Measurements from ENCODE around the gene IKZF2. TPM values are rescaled to one million over a fixed set of nuclear protein-coding genes. Genes with fewer than 3 reads are reported as not detected.
A peak's percentile ranks its signal among the peaks of the same experiment; 100 is the strongest.

Gene IKZF2
- 57.0 and 153 TPM in 2 replicates for total RNA-seq (ENCODE audit: low replicate concordance)
- long read RNA-seq, partial matches to known transcripts: 10 of 44 reads
- long read RNA-seq, other reads (novel, unspliced or antisense): 32 of 44 reads

DNA sequence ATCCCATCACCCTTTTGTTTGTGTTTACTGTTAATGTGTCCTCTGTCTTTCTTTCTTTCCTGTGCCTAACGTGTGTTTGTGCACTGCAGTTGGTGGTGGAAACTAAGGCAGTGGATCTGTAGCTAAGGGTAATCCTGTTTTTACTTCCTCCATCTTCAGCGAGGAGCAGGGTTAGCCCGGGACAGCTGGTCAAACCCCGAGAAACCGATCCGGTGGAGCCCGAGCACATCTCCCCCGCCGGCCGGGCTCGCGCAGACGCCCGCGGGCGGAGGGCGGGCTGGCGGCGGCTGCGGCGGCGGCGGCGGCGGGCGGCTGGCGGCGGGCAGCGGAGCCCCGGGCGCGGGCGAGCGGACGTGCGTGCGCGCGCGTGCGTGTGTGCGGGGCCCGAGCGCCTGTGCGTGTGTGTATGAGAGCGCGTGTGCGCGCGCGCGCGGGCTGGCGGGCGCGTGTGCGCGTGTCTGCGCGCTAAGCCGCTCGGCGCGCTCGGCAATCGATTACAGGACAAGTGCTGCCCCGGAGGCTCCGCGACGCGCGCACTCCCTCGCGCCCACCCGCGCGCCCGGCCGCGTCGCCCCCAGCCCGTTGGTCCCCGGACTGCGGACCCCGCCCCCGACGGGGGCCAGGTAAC lies at the start of gene IKZF2:
Gene IKZF2, minus strand, starts transcription at position 176 of the 628 bp plus-strand sequence. CDS start 2,983 bp downstream, outside the sequence.
- Mint-ChIP-seq H3K4me3 (peak within 1 kb of the TSS; percentile 97), H3K9me3 (no peaks in the 10 kb centered on the region), H3K36me3 (peaks cover 3% of the 10 kb centered on the region), H3K27me3 (no peaks in the 10 kb centered on the region), H3K27ac (peak within 1 kb of the TSS; percentile 96), H3K4me1 (ENCODE audit: unreplicated experiment) (peaks cover 12% of the 10 kb centered on the region)
- peak; percentile 90 for DNase-seq (ENCODE audit: extremely low spot score, unreplicated experiment)
- TF ChIP-seq, protein P1, sequence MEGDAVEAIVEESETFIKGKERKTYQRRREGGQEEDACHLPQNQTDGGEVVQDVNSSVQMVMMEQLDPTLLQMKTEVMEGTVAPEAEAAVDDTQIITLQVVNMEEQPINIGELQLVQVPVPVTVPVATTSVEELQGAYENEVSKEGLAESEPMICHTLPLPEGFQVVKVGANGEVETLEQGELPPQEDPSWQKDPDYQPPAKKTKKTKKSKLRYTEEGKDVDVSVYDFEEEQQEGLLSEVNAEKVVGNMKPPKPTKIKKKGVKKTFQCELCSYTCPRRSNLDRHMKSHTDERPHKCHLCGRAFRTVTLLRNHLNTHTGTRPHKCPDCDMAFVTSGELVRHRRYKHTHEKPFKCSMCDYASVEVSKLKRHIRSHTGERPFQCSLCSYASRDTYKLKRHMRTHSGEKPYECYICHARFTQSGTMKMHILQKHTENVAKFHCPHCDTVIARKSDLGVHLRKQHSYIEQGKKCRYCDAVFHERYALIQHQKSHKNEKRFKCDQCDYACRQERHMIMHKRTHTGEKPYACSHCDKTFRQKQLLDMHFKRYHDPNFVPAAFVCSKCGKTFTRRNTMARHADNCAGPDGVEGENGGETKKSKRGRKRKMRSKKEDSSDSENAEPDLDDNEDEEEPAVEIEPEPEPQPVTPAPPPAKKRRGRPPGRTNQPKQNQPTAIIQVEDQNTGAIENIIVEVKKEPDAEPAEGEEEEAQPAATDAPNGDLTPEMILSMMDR (conservative IDR thresholded peaks at IDR 0.05): no peak

DNA sequence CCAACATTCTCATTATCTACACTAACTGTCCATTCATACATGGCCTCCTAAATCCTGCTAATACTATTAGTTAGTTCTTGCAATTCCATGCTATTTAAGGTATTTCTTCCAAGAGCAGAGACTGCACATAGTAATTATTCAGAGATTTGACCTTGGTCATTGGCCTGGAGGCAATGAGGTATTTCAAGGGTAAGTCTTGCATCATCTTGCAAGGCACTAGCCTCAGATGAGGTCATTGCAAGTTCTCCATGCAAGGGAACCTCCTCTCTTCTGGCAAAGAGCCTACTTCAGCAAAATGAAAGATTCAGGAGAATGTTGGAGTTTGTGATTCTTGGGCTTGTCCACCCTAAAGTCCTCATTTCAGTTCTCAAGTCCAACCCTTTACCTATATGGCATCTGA lies 48.5 kb upstream of the IKZF2 start:
- TF ChIP-seq, protein P1 (conservative IDR thresholded peaks at IDR 0.05): no peak
- Mint-ChIP-seq H3K4me1 (ENCODE audit: unreplicated experiment) (no peaks in the 10 kb centered on the region), H3K4me3 (no peak overlapping the region), H3K9me3 (peaks cover 12% of the 10 kb centered on the region), H3K36me3 (peaks cover 10% of the 10 kb centered on the region), H3K27ac (no peak overlapping the region), H3K27me3 (no peaks in the 10 kb centered on the region)
- no peak for DNase-seq (ENCODE audit: extremely low spot score, unreplicated experiment)

DNA sequence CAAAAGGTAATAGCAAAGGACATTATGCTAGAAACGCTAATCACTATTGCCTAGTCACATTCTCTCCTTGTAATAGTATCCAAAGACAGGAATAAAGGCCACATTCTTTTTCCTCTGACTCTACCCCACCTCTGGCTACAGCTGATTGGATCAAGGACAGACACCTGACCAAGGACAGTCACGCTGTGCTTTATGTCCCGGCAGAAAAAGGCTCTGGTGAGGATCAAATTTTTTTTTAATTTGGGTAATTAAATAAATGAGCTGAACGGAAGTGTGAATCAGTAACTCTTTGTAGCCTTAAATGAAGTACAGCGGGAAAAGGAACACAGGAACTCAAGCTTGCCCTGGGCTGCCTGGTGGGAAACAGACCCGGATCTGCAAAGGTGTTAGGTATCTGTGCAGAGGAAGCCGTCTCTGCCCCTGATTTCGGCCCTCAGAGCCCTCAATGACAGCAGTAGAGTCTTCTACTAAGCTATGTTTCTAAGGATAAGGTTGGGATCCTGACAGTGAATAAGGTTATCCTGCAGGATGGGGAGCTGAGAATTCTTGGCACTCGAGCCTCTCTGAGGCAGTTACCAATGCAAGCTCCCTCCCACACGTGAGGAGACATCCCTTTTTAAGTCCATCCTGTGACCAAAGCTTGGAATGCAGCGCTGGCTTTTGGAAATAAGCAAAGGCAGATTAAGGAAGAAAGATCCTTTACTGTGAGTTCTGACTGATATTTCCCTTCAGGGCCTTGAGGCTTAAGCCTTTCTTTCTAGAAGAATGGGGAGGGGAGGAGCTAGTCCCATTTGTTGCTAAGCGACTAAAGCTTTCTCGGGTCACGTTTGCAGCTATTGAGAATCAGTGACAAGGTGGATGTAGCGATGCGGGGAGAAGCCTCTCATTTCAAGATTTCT lies 37.8 kb upstream of the IKZF2 start:
- Mint-ChIP-seq H3K36me3 (peaks cover 5% of the 10 kb centered on the region), H3K4me1 (ENCODE audit: unreplicated experiment) (peaks cover 26% of the 10 kb centered on the region), H3K27ac (peak overlapping the region; percentile 90), H3K4me3 (peak overlapping the region; percentile 78), H3K27me3 (no peaks in the 10 kb centered on the region), H3K9me3 (peaks cover 8% of the 10 kb centered on the region)
- DNase-seq (ENCODE audit: extremely low spot score, unreplicated experiment): no peak
- TF ChIP-seq, protein P1 (conservative IDR thresholded peaks at IDR 0.05): no peak

DNA sequence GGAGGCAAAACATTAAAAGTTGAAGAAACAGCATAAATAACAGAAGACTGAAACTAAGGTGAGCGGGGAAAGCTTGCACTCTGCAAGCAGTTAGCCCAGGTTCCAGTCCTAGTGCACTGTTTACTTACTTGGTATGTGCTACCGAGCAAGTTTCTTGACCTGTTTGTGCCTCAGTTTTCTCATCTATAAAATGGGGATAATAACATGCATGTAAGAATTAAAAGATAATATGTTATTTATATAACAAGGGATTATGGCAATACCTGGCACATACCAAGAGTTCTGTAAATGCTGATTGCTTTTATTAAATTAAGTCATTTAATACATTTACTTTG lies 37.1 kb upstream of the IKZF2 start:
- TF ChIP-seq, protein P1 (conservative IDR thresholded peaks at IDR 0.05): no peak
- no peaks in the 10 kb centered on the region for H3K27me3 Mint-ChIP-seq
- peak overlapping the region; percentile 98 for H3K27ac Mint-ChIP-seq
- H3K4me3 Mint-ChIP-seq: peak overlapping the region; percentile 85
- H3K4me1 Mint-ChIP-seq (ENCODE audit: unreplicated experiment): peaks cover 26% of the 10 kb centered on the region
- H3K36me3 Mint-ChIP-seq: peaks cover 5% of the 10 kb centered on the region
- DNase-seq (ENCODE audit: extremely low spot score, unreplicated experiment): no peak
- H3K9me3 Mint-ChIP-seq: peaks cover 8% of the 10 kb centered on the region

DNA sequence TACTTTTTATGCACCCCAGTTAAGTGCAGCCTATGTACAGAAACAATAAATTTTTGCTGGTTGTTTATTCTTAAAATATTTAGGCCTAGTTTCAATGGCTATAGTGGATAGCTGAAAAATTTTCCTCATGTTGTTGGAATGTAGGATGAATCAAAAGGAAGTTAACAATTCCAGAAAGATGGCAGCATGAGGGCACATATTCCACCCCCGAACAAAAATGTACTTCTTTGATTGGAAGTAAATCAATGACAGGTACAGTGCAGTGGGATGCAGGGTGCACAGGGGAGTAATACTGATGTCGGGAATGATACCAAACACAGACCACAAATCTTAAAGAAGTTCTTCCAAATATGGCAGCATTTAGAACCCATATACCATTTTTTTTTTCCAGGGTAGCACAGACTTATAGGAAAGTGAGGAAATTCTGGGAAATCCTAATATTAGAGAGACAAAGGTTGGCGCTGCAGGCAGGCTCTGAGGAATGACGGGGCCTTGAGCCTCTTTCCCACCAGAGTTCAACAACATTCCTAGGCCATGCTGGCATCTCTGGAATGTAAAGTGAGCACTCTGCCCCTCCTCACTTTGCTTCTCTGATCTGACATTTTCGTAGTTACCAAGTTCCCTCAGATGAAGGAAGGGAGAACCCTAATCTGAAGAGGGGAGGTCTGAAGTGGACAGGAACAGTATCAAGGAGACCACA lies 36.6 kb upstream of the IKZF2 start:
- TF ChIP-seq, protein P1 (conservative IDR thresholded peaks at IDR 0.05): no peak
- H3K4me1 Mint-ChIP-seq (ENCODE audit: unreplicated experiment): peaks cover 26% of the 10 kb centered on the region
- peak overlapping the region; percentile 85 for H3K4me3 Mint-ChIP-seq
- peak overlapping the region; percentile 98 for H3K27ac Mint-ChIP-seq
- peaks cover 5% of the 10 kb centered on the region for H3K36me3 Mint-ChIP-seq
- H3K9me3 Mint-ChIP-seq: peaks cover 8% of the 10 kb centered on the region
- no peak for DNase-seq (ENCODE audit: extremely low spot score, unreplicated experiment)
- H3K27me3 Mint-ChIP-seq: no peaks in the 10 kb centered on the region
